ENCODE measurements around the gene DUSP9.

Gene DUSP9

GRCh38 chrX:153610836-153611213 is 36.2 kb upstream of the DUSP9 start:
- H3K4me3 ChIP-seq (replicated peaks; ENCODE audit: low read depth, low read length) = no peak overlapping the region
- DNase-seq (ENCODE audit: low read depth) = no peak
- TF ChIP-seq CTCF (IDR thresholded peaks at IDR 0.05; ENCODE audit: low read length, missing control alignments) = no peak

DNA sequence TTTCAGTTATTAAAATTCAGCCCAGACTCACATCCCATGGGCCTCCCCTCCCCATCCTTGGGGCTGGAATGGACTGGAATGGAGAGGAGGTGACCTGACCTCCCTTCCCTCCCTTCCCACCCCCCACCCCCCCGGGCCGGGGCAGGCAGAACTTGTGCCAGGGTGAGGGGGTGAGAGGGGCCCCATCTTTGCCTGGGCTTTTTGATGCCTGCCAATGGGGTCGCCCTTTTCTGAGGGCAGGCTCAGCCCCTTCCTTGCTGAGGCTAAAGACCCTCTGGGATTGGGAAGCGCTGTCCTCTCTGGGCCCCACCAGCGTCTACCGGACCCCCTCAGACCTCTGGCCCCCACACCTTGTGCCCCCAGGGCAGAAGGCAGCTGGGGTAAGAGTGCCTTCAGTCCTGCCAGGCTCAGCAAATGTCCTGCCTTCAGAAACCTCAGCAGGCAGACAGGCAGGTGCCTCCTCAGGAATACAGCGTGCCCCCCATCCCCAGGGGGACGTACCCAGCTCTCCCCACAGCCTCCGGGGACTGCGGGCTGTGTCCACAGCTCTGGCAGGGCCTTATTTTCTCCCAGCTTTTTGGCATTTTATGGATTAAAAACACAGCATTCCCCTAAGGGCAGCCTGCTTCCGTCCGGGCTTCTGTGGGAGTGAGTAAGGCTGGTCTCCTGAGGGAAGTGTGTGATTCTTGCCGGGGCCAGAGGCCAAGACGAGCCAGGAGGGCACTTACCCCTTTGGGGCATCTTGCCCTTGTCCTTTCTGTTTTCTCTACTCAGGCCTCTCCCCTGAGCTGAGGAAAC is 35.5 kb upstream of the DUSP9 start:
- TF ChIP-seq CTCF (IDR thresholded peaks at IDR 0.05; ENCODE audit: low read length, missing control alignments) = no peak
- no peak for DNase-seq (ENCODE audit: low read depth)
- H3K4me3 ChIP-seq (replicated peaks; ENCODE audit: low read depth, low read length) = no peak overlapping the region

DNA sequence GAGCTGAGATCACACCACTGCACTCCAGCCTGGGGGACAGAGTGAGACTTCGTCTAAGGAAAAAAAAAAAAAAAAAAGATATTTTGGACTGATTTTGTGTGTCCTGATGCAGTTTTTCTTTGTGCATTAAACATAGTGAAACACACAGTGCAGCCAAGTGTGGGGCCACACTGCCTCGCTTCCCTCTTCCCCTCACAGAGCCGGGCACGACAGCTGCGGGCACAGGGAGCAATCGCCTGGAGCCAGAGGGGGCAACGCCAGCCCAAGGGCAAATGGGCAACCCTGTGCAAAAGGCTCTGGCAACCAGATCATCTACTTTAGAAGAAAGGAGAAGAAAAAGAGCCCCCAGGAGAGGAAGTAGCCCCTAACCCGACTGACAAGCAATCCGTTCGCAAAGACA is 34.6 kb upstream of the DUSP9 start:
- H3K4me3 ChIP-seq (replicated peaks; ENCODE audit: low read depth, low read length) = no peak overlapping the region
- no peak for TF ChIP-seq CTCF (IDR thresholded peaks at IDR 0.05; ENCODE audit: low read length, missing control alignments)
- no peak for DNase-seq (ENCODE audit: low read depth)

DNA sequence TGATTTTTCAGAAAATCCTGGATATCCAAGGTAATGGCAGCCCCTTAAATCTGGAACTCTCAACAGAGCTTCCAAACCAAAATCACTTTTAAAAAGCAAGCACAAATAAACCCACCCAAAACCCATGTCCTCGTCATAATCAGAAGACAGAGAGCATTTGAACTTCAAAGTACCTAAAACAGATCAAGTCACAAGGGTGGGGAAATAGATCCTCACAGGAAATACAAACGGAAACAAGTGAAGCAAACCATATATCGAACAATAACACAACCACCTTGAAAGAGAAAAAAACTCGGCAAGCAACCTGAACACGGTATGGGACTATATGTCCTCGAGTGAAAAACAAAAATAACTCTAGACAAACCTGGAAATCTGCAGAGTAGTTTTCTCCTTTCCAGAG is 32.2 kb upstream of the DUSP9 start:
- TF ChIP-seq CTCF (IDR thresholded peaks at IDR 0.05; ENCODE audit: low read length, missing control alignments) = no peak
- no peak overlapping the region for H3K4me3 ChIP-seq (replicated peaks; ENCODE audit: low read depth, low read length)
- no peak for DNase-seq (ENCODE audit: low read depth)

- H3K4me3 ChIP-seq (replicated peaks; ENCODE audit: low read depth, low read length) = no peak overlapping the region
- no peak for TF ChIP-seq CTCF (IDR thresholded peaks at IDR 0.05; ENCODE audit: low read length, missing control alignments)
- no peak for DNase-seq (ENCODE audit: low read depth)
Measured at GRCh38 chrX:153620576-153620975, 26.4 kb upstream of the DUSP9 start.

- TF ChIP-seq CTCF (IDR thresholded peaks at IDR 0.05; ENCODE audit: low read length, missing control alignments) = no peak
- no peak for DNase-seq (ENCODE audit: low read depth)
- no peak overlapping the region for H3K4me3 ChIP-seq (replicated peaks; ENCODE audit: low read depth, low read length)
Measured at GRCh38 chrX:153621949-153622598, 24.9 kb upstream of the DUSP9 start.

Measured in fibroblast of pulmonary artery (primary cell).